GM11168 (cell line): ENCODE data around the gene HNRNPC.
"Not testable (repeated sequence)": the region's sequence is repeated elsewhere in the genome, so short reads cannot be mapped to it uniquely, and the experiment has no call there.

Experiments
- in situ Hi-C: fragments of 300-500 bp; cut with MboI; formaldehyde crosslinking; loops from one replicate; pipeline ENCODE4 v1.12.0; 2022; ENCODE audit warnings: low sequenced_read_pairs; ENCODE audit not compliant: unreplicated experiment

Gene HNRNPC

DNA sequence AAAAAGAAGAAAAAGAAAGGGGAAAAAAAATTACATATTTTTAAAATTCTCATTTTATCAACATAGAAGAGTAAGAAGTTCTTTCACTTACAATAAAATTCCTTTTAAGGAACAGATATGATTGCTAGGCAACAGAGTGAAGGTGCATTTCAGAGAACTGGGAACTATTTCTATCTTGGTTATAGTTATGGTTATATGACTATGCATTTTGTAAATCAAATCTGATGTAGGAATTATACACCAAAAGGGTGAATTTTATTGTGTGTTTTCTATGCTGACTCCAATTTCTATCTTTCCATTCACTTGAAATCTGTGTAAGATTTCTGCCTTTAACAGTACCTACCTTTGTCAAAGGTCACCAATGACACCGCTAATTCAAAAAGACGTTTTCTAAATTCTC lies 50.1 kb downstream of the HNRNPC start:
- in situ Hi-C loops = no loop called here

- in situ Hi-C loops = no loop called here
Observed at GRCh38 chr14:21215879-21216251, 53.4 kb downstream of the HNRNPC start.

- in situ Hi-C loops = no loop called here
Observed at GRCh38 chr14:21215130-21215878, 53.9 kb downstream of the HNRNPC start.

DNA sequence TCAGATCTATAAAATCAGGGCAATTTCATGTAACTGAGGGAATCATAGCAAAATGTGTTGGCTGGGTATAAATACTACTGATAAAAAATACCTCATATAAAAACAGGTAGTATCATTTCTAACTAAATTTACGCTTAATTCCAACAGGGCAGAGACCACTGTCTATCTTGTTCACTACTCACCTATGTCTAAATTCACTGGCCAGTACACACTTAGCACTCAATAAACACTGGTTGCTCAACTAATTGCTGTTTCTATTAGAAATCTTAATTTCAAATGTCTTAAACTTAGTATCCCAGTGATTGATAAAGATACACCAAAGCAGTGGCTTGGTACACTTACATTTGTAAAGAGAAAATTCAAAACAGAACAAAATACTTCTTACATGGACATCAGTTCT lies 55.6 kb downstream of the HNRNPC start:
- in situ Hi-C loops = no loop called here

DNA sequence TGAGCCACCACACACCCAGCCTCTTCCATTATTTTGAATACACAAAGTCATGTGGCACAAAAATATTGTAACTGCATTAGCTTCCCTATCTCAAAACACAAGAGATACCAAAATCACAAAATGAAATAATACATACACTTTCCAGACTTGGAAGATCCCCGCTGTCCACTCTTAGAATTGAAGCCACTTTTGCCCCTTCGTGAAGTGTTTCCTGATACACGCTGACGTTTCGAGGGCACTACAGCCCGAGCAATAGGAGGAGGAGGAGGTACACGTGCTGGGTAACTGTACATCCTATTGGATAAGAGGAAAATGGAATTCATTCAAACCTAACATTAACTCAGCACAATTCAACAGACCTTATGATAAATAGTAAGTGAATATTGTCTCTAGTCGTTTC lies 56.4 kb downstream of the HNRNPC start:
- in situ Hi-C loops = not testable (repeated sequence)

DNA sequence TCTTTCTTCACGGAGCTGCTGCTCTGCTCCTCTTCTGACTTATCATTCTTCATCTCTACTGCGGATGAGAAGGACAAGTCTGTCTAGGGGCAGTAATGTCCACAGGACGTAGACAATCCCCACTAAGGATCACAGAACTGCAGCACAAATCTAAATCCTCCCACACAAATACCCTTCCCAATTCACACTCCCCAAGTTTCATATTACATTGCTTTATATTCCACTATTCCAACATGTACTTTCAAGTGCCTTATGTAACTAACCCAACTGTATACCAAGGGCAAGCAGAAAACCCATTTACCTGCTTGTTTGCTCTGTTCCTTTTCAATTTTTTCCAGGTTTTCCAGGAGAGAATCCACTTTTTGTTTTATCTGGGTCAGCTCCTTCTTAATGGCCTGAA lies 57.7 kb downstream of the HNRNPC start:
- in situ Hi-C loops = no loop called here

DNA sequence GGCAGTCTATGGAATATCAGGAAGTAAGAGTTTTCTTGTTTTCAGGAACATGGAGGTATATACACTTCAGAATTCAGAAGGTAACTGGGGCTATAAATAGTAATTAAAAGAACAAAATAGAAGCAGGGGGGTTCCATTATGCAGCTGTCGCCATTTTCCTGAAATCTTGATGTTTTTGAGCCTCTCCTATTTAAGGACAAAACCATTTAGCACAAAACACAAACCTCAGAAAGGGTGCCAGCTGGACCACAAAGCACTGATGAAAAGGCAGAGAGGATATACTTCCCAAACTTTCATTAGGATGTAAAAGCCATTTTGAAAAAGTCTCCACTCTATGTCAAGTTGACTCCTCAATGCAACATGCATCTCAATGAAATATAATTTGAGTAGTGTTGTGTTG lies 59.2 kb downstream of the HNRNPC start:
- in situ Hi-C loops = no loop called here

- in situ Hi-C loops = no loop called here
Observed at GRCh38 chr14:21209185-21209584, 60.1 kb downstream of the HNRNPC start.

DNA sequence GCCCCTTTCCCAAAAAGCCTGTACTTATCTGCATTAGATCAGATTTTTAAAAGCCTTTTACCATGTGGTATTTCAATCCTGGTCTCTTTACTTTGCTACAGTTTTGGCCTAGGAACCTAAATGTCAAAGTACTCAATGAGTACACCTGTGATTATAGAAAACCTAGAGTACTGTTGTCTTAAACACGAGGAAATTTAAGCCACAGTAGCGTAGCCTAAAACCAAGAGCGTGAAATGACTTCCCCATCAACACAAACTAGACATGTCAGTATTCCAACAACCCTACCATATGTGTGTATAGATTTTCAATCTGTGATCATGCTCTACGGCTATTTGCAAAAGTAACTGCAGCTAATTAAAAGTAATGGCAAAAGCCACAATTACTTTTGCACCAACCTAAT lies 60.7 kb downstream of the HNRNPC start:
- in situ Hi-C loops = no loop called here

GRCh38 chr14:21206753-21207684 lies 62.2 kb downstream of the HNRNPC start:
- in situ Hi-C loops = no loop called here

DNA sequence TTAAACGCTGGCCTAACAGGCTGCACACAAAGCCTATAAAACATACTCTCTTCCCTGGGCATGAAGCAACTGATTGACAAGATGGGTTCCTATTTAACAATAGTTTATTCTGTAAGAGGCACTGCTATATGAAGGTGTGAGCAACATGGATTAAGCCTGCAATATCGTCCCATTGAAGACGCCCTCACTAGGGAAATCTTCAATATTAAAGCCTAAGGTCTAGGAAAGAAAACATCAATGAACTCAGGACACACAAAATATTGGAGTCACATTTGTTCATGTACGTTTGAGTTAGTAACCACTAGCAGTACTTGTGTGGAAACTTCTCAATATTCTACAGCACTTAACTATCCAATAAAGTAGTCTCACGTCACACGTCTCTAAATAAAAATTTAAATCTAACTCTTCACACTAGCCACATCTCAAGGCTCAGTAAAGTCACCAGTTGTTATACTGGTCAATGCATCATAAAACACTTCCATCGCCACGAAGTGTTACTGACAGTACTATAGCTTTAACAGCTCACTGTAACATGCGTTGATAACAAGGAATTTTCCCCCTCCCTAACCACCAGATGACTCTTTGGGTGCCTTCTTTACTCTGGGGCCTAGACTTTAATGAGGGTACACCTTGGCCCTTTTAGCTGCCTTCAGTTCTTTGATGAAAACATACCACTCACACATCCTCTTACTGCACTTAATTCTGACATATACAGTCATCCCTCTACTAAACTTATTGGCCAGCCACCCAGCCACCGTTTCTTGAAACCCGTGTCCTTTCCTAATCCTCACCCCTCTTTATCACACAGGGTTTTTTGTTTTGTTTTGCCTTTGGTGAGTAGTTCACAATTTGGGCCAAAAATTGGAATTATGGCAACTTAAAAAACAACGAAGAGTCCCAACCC lies 63.3 kb downstream of the HNRNPC start:
- in situ Hi-C loops = no loop called here

GRCh38 chr14:21205026-21205677 lies 64.1 kb downstream of the HNRNPC start:
- in situ Hi-C loops = no loop called here

DNA sequence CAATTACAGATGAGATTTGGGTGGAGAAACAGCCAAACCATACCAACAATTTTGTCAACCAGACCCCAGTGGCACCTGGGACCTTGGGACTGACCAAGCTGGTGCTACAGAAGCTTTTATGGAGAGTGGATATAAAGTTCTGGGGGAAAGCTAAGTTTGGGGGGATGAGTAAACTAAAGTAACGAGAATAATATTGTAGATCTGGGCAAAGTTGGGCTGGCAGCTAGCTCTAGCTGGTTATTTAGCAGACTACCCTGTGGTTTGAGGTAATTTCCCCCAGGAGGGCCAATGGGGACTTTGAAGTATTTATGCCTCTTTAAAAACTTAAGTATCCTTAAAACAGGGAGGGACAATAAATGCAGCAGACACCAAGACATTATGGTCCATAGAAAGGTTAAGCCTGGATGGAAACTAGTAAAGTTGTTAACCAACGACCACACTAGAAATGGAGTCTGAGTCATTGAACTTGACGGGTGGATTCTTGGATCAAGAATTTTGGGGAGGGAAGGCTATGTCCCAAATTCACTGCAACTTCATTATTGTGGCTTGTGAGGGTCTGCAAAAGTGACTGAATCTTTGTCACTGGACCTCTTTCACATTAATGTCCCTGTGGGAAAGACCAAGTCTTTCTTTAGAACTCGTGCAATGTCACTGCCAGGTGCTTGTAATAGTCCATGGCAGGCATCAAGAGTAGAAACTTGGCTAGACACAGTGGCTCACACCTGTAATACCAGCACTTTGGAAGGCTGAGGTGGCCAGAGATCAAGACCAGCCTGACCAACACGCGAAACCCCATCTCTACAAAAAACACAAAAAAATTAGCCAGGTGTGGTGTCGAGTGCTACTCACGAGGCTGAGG lies 64.8 kb downstream of the HNRNPC start:
- in situ Hi-C loops = no loop called here

DNA sequence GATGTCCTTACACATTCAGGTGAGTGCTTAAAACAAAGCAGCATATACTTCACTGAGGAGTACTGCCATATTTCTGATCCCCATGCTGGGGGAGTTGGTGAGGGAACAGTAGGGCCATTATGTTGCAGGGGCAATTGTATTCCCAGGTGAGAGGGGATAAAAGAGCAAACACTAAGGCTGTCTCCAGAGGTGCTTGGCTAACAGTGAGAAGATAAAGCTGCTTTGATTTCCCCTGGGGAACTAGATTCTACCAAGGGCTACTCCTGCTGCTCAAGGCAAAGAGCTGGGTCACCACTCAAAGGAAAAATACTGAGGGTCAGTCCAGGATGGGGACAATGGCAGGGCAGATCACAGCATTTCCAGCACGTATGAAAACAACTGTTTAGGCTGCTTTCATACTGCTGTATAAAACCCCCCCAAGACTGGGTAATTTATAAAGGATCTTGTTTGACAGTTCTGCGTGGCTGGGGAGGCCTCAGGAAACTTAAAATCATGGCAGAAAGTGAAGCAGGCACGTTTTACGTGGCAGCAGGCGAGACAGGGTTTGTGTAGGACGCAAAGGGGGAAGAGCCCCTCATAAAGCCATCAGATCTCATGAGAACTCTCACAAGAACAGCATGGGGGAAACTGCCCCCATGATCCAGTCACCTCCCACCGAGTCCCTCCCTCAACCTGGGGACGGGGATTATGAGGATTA lies 65.6 kb downstream of the HNRNPC start:
- in situ Hi-C loops = no loop called here

DNA sequence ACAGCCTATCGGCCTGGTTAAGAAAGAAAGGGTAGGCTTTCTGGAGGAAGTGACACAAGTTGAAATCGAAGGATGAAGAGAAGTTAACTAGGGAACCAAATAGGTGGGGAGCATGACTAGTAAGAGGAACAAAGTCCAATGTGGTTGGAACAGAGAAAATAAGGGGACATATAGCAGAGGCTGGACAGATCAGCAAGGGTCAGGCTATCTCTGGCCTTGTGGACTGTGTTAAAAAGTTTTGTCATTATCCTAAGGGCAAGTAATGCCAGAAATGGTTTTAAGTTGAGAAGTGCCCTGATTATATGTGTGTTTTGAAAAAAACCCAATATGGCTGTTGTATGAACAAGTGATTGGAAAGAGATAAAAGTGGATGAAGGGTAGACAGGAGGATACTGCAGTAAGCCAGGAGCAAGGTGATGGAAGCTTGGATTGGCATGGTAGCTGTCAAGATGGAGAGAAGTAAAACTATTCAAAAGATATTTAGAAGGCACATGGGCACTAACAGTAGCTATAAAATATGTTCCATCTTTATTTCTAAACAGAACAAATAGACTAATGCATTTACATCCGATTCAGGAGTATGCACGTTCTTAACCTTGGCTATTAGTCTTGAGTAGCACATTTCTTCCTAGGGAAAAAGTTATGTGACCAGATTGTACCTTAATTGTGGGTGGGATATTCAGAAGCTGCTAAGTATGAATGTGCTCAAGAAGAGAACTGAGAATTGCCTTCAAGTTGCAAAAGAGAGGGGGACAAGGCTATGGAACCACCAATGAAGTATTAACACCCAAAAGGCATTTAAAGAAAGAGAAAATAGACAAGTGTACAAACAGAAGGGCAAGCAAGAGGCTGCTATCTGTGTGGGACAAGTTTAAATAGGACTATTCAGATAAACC lies 66.5 kb downstream of the HNRNPC start:
- in situ Hi-C loops = no loop called here

DNA sequence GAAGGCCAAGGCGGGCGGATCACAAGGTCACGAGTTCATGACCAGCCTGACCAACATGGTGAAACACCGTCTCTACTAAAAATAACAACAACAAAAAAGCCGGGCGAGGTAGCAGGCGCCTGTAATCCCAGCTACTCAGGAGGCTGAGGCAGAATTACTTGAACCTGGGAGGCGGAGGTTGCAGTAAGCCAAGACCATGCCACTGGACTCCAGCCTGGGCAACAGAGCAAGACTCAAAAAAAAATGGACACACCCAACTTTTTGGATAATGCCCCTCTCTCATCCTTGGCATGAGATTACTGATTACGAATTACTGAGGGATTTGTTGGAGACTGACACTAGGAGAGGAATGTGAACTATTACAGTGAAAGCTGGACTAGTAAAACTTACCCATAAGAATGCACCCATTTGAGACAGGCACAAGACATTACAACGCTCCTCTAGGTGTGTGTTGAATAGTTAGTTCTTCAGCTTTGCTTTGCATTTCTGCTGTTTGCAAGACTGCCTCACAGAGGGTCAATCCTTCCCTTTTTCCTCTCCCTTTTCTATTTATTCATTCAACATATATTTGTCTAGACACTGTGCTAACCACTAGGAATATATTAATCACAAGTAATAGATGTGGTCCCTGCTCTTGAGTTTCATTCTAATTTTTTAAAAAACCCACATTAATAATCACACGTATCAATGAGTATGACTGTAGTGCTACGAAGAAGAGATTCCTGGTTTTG lies 67.3 kb downstream of the HNRNPC start:
- in situ Hi-C loops = no loop called here
